Spleen (tissue), 11 donors: ENCODE data around the gene KRT7. TPM values are rescaled to one million over a fixed set of nuclear protein-coding genes. Genes with fewer than 3 reads are reported as not detected.

ENCODE experiments used
- DNase-seq: peaks from one replicate; pipeline ENCODE4 v3.0.0-alpha.2; 2020
- H3K27ac ChIP-seq, 8 donors: fragments of 200-600 bp; sonication (generic) in 7 of 8; 1 replicate in 4 of 8; 2 replicates in 4 of 8; pipeline versions ENCODE4 v1.5.0 to v1.8.0; 2016 to 2021; ENCODE audit warnings: inconsistent platforms in 4 of 8, mild to moderate bottlenecking in 4 of 8, moderate library complexity in 1 of 8
- H3K27me3 ChIP-seq, 7 donors: fragments of 200-600 bp; sonication (generic) in 6 of 7; replicated peaks in 1 of 7; 1 replicate in 4 of 7; 2 replicates in 3 of 7; pipeline versions ENCODE4 v1.5.0 to v1.8.0; 2016 to 2021; ENCODE audit warnings: inconsistent platforms in 3 of 7, mild to moderate bottlenecking in 1 of 7
- H3K36me3 ChIP-seq, 6 donors: fragments of 200-600 bp; sonication (generic) in 5 of 6; 1 replicate in 4 of 6; 2 replicates in 2 of 6; pipeline versions ENCODE4 v1.5.0 to v1.8.0; 2016 to 2021; ENCODE audit warnings: inconsistent platforms in 2 of 6
- H3K4me1 ChIP-seq, 6 donors: fragments of 200-600 bp; sonication (generic) in 5 of 6; 1 replicate in 3 of 6; 2 replicates in 3 of 6; pipeline versions ENCODE4 v1.5.0 to v1.8.0; 2016 to 2021; ENCODE audit warnings: inconsistent platforms in 3 of 6
- H3K4me3 ChIP-seq, 8 donors: fragments of 200-600 bp; sonication (generic) in 7 of 8; 1 replicate in 4 of 8; 2 replicates in 4 of 8; pipeline versions ENCODE4 v1.5.0 to v1.8.0; 2016 to 2021; ENCODE audit warnings: inconsistent platforms in 4 of 8, mild to moderate bottlenecking in 4 of 8, moderate library complexity in 2 of 8
- H3K9me3 ChIP-seq, 8 donors: fragments of 200-600 bp; sonication (generic) in 7 of 8; 1 replicate in 4 of 8; 2 replicates in 4 of 8; pipeline versions ENCODE4 v1.5.0 to v1.8.0; 2016 to 2021; ENCODE audit warnings: inconsistent platforms in 4 of 8
- CTCF ChIP-seq, 11 experiments: fragments of 200-600 bp in 7 of 11; fragments of 450-650 bp in 4 of 11; sonication (generic) in 4 of 11; IDR thresholded peaks in 8 of 11; conservative IDR thresholded peaks in 3 of 11; 1 replicate in 7 of 11; 2 replicates in 4 of 11; pipeline versions ENCODE4 v1.4.0 to v1.8.0; 2016 to 2021; ENCODE audit warnings: antibody characterized with exemption in 11 of 11, inconsistent platforms in 4 of 11, mild to moderate bottlenecking in 1 of 11
- POLR2A ChIP-seq, 3 donors: fragments of 450-650 bp; IDR thresholded peaks; one replicate each; pipeline ENCODE4 v1.5.1; 2017; ENCODE audit warnings: antibody characterized with exemption in 3 of 3, mild to moderate bottlenecking in 1 of 3
- POLR2AphosphoS5 ChIP-seq, 3 donors: sonication (generic); formaldehyde crosslinking; IDR thresholded peaks; one replicate each; pipeline ENCODE4 v1.5.1; 2017; ENCODE audit warnings: antibody characterized with exemption in 3 of 3
- WGBS, 5 donors: extraction: QIAGEN DNeasy Blood & Tissue Kit in 3 of 5; methylation state at CpG; one replicate each; pipeline versions ENCODE4 v1.1.5 to v1.1.7; 2013 to 2018; 5-methylcytosine and 5-hydroxymethylcytosine counted together
- intact Hi-C: fragments of 100-400 bp; cut with DNase I; formaldehyde crosslinking; loops from one replicate; pipeline ENCODE4 v1.15.0; 2023; ENCODE audit warnings: low total_unique reads
- polyA plus RNA-seq, 3 donors: library from polyadenylated mRNA; stranded (reverse); fragments of 200-250 nt; gene quantifications; one replicate each; pipeline ENCODE4 v1.2.1, GENCODE V29; 2013
- total RNA-seq, 7 donors: library from RNA; depleted of rRNA in 3 of 7; stranded (reverse); fragments of >200 nt in 3 of 7; fragmentation: NEBNext Ultra II Directional in 4 of 7; extraction: Animal tissue kit (Norgen Biotek cat#: 25700) in 4 of 7; gene quantifications; one replicate each; pipeline versions ENCODE4 v1.1.0 to v1.2.1, GENCODE V29; 2016 to 2021
- donor health status: healthy with polysubstance abuse.
- donor health status: DM: no; HTN: no; CAD: no; lungs with moderate emphysema.
- donor health status: DM: no; HTN: no; CAD: no.
- donor health status: Bipolar disorder and iron deficiency.
- donor health status: healthy.
- donor health status: DM: no; HTN: no; CAD: no.
- donor health status: DM: yes; HTN: yes; CAD: no.

The KRT7 gene
- total and polyA plus RNA-seq, 10 donors = 0.73 to 1.9 (median 1.2) TPM; not detected in 3

GRCh38 chr12:52233462-52234207, 592 bp downstream of the KRT7 start:
- no peak overlapping the region for H3K27ac ChIP-seq
- WGBS, 5 donors = 24 to 31% (median 29%) methylated on average over 26 to 40 of the region's 40 CpGs
- TF ChIP-seq POLR2A (IDR thresholded peaks at IDR 0.05) (no peak), POLR2AphosphoS5 (IDR thresholded peaks at IDR 0.05) (no peak), CTCF (IDR thresholded peaks at IDR 0.05 in 8 of 11, conservative IDR thresholded peaks at IDR 0.05 in 3 of 11) (no peak)
- no peaks in the 10 kb centered on the region for H3K9me3 ChIP-seq
- H3K4me1 ChIP-seq = peaks cover 0 to 24% (median 15%) of the 10 kb centered on the region in 6 donors
- H3K36me3 ChIP-seq = no peaks in the 10 kb centered on the region
- peak; percentile 55 for DNase-seq
- H3K27me3 ChIP-seq = peaks cover 5 to 67% (median 28%) of the 10 kb centered on the region in 7 donors
- intact Hi-C loops = no loop called here
- no peak overlapping the region for H3K4me3 ChIP-seq

- no peak overlapping the region for H3K27ac ChIP-seq
- H3K9me3 ChIP-seq = no peaks in the 10 kb centered on the region
- TF ChIP-seq POLR2A (IDR thresholded peaks at IDR 0.05) (no peak), CTCF (IDR thresholded peaks at IDR 0.05 in 8 of 11, conservative IDR thresholded peaks at IDR 0.05 in 3 of 11) (no peak), POLR2AphosphoS5 (IDR thresholded peaks at IDR 0.05) (no peak)
- intact Hi-C loops = no loop called here
- DNase-seq = peak; percentile 43
- whole genome bisulfite sequencing, 5 donors = 77 to 85% (median 83%) methylated on average over 10 of the region's 10 CpGs
- peaks cover 0 to 24% (median 15%) of the 10 kb centered on the region in 6 donors for H3K4me1 ChIP-seq
- H3K4me3 ChIP-seq = no peak overlapping the region
- H3K27me3 ChIP-seq = peaks cover 5 to 60% (median 28%) of the 10 kb centered on the region in 7 donors
- H3K36me3 ChIP-seq = no peaks in the 10 kb centered on the region
These were observed 1.3 kb downstream of the KRT7 start for GRCh38 chr12:52234223-52234810.

- 82 to 95% (median 90%) methylated on average over 15 of the region's 15 CpGs for WGBS, 5 donors
- TF ChIP-seq CTCF (IDR thresholded peaks at IDR 0.05 in 8 of 11, conservative IDR thresholded peaks at IDR 0.05 in 3 of 11) = no peak
- no peak for TF ChIP-seq POLR2AphosphoS5 (IDR thresholded peaks at IDR 0.05)
- TF ChIP-seq POLR2A (IDR thresholded peaks at IDR 0.05) = no peak
- intact Hi-C loops = no loop called here
- H3K36me3 ChIP-seq = no peaks in the 10 kb centered on the region
- H3K9me3 ChIP-seq = no peaks in the 10 kb centered on the region
- no peak overlapping the region for H3K4me3 ChIP-seq
- DNase-seq = peak; percentile 68
- H3K27ac ChIP-seq = no peak overlapping the region
- H3K4me1 ChIP-seq = peaks cover 0 to 24% (median 15%) of the 10 kb centered on the region in 6 donors
- peaks cover 5 to 53% (median 28%) of the 10 kb centered on the region in 7 donors for H3K27me3 ChIP-seq
These were observed 2.1 kb downstream of the KRT7 start for GRCh38 chr12:52235001-52235764.
